ENCODE results near the gene FLYWCH1. TPM values are rescaled to one million over a fixed set of nuclear protein-coding genes. Genes with fewer than 3 reads are reported as not detected.
A peak's percentile ranks its signal among the peaks of the same experiment; 100 is the strongest.

The FLYWCH1 gene
- total and polyA plus RNA-seq, 9 of the 15 experiments (the other 6 are each of a cell fraction or from before 2014, with no cell fraction given) = 0.18 to 33.6 (median 11.3) TPM

DNA sequence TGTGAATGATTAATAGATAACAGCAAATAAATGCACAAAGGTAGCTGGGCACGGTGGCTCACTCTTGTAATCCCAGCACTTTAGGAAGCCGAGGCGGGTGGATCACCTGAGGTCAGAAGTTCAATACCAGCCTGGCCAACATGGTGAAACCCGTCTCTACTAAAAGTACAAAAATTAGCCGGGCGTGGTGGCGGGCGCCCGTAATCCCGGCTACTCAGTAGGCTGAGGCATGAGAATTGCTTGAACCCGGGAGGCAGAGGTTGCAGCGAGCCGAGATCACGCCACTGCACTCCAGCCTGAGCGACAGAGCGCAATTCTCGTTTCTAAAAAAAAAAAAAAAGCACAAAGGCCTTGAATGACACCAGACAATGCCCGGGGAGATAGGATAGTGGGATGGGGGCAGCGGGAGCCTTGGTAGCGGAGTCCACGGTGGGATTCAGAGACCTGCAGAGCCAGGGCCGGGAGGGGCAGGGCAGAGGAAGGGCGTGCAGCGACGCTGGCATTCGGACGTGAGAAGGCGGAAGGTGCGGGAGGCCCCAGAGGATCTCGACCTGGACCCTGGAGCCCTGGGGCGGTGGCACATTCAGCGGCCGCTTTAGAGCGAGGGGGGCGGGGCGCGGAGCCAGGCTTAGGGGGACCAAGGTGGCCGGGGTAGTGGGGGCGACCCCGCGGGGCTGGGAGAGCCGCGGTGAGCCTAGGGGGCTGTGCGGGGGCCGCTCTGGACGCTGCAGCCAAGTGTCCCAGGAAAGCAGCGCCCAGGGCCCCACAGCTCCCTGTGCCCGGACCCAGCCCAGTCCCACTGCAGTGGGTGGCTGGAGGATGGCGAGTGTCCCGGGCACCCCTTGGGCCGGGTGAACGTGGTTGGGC is 29.7 kb upstream of the FLYWCH1 start (continued):
- TF ChIP-seq, protein P1, sequence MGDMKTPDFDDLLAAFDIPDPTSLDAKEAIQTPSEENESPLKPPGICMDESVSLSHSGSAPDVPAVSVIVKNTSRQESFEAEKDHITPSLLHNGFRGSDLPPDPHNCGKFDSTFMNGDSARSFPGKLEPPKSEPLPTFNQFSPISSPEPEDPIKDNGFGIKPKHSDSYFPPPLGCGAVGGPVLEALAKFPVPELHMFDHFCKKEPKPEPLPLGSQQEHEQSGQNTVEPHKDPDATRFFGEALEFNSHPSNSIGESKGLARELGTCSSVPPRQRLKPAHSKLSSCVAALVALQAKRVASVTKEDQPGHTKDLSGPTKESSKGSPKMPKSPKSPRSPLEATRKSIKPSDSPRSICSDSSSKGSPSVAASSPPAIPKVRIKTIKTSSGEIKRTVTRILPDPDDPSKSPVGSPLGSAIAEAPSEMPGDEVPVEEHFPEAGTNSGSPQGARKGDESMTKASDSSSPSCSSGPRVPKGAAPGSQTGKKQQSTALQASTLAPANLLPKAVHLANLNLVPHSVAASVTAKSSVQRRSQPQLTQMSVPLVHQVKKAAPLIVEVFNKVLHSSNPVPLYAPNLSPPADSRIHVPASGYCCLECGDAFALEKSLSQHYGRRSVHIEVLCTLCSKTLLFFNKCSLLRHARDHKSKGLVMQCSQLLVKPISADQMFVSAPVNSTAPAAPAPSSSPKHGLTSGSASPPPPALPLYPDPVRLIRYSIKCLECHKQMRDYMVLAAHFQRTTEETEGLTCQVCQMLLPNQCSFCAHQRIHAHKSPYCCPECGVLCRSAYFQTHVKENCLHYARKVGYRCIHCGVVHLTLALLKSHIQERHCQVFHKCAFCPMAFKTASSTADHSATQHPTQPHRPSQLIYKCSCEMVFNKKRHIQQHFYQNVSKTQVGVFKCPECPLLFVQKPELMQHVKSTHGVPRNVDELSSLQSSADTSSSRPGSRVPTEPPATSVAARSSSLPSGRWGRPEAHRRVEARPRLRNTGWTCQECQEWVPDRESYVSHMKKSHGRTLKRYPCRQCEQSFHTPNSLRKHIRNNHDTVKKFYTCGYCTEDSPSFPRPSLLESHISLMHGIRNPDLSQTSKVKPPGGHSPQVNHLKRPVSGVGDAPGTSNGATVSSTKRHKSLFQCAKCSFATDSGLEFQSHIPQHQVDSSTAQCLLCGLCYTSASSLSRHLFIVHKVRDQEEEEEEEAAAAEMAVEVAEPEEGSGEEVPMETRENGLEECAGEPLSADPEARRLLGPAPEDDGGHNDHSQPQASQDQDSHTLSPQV (IDR thresholded peaks at IDR 0.05) = no peak
- TF ChIP-seq IRF2 (CRISPR knock-in tag; IDR thresholded peaks at IDR 0.05) = no peak
- 0 out of 2 replicates have a peak, but pooled peaks have one; percentile 7 for TF ChIP-seq HDAC2 (IDR thresholded peaks at IDR 0.05)
- TF ChIP-seq WHSC1 (IDR thresholded peaks at IDR 0.05; ENCODE audit: low read length) = no peak

Measured in K562 (cell line).